KOPT-K1 (cell line): ENCODE results near the gene PLA2G2F.

ENCODE experiments used
- H3K27ac ChIP-seq: fragments of 200-600 bp; sonication (generic); 2 replicates; pipeline ENCODE4 v1.5.1; 2016; ENCODE audit warnings: antibody characterized with exemption, mild to moderate bottlenecking, low read depth, low read length; ENCODE audit not compliant: poor library complexity, severe bottlenecking
- H3K36me3 ChIP-seq: fragments of 200-600 bp; sonication (generic); 2 replicates; pipeline ENCODE4 v1.5.1; 2017; ENCODE audit warnings: antibody characterized with exemption, mild to moderate bottlenecking, low read length, moderate library complexity; ENCODE audit not compliant: insufficient read depth
- H3K9me3 ChIP-seq: fragments of 200-600 bp; sonication (generic); 2 replicates; pipeline ENCODE4 v1.5.1; 2017; ENCODE audit warnings: antibody characterized with exemption, low read length, mild to moderate bottlenecking; ENCODE audit not compliant: insufficient read depth, poor library complexity, severe bottlenecking

The PLA2G2F gene

GRCh38 chr1:20184997-20185833, 46.1 kb downstream of the PLA2G2F start:
- Histone ChIP-seq H3K36me3 (no peaks in the 10 kb centered on the region), H3K9me3 (no peaks in the 10 kb centered on the region), H3K27ac (no peak overlapping the region)

GRCh38 chr1:20185834-20186782, 47.0 kb downstream of the PLA2G2F start, which contains the start of the genes PLA2G2C and UBXN10:
PLA2G2C (minus strand) TSS chr1:20186518; CDS start chr1:20177363, 9,155 bp downstream.
UBXN10 (plus strand) TSS chr1:20186096; CDS start chr1:20190562, 4,466 bp downstream.
- no peaks in the 10 kb centered on the region for H3K9me3 ChIP-seq
- H3K27ac ChIP-seq, result no peak within 1 kb of the TSS

GRCh38 chr1:20187103-20187812, 48.1 kb downstream of the PLA2G2F start:
- Histone ChIP-seq H3K27ac (no peak overlapping the region), H3K36me3 (no peaks in the 10 kb centered on the region), H3K9me3 (no peaks in the 10 kb centered on the region)

More at GRCh38 chr1:20185834-20186782, 47.0 kb downstream of the PLA2G2F start, which contains the start of the genes PLA2G2C and UBXN10:
- H3K36me3 ChIP-seq, result no peaks in the 10 kb centered on the region

- Histone ChIP-seq H3K27ac (no peak overlapping the region), H3K36me3 (no peaks in the 10 kb centered on the region), H3K9me3 (no peaks in the 10 kb centered on the region)
Measured at GRCh38 chr1:20187813-20188454, 48.8 kb downstream of the PLA2G2F start.

GRCh38 chr1:20188455-20188817, 49.3 kb downstream of the PLA2G2F start:
- Histone ChIP-seq H3K27ac (no peak overlapping the region), H3K36me3 (no peaks in the 10 kb centered on the region), H3K9me3 (no peaks in the 10 kb centered on the region)

- no peaks in the 10 kb centered on the region for H3K36me3 ChIP-seq
Measured at GRCh38 chr1:20189664-20190063, 50.5 kb downstream of the PLA2G2F start.

GRCh38 chr1:20190256-20191160, 51.4 kb downstream of the PLA2G2F start:
- Histone ChIP-seq H3K9me3 (no peaks in the 10 kb centered on the region), H3K27ac (no peak overlapping the region), H3K36me3 (no peaks in the 10 kb centered on the region)

More at GRCh38 chr1:20189664-20190063, 50.5 kb downstream of the PLA2G2F start:
- H3K27ac ChIP-seq, result no peak overlapping the region
- no peaks in the 10 kb centered on the region for H3K9me3 ChIP-seq

GRCh38 chr1:20191266-20191825, 52.2 kb downstream of the PLA2G2F start:
- no peak overlapping the region for H3K27ac ChIP-seq
- no peaks in the 10 kb centered on the region for H3K36me3 ChIP-seq
- H3K9me3 ChIP-seq, result no peaks in the 10 kb centered on the region

- Histone ChIP-seq H3K36me3 (no peaks in the 10 kb centered on the region), H3K9me3 (no peaks in the 10 kb centered on the region), H3K27ac (no peak overlapping the region)
Measured at GRCh38 chr1:20192364-20192763, 53.2 kb downstream of the PLA2G2F start.

- Histone ChIP-seq H3K36me3 (no peaks in the 10 kb centered on the region), H3K9me3 (no peaks in the 10 kb centered on the region), H3K27ac (no peak overlapping the region)
Measured at GRCh38 chr1:20192871-20193411, 53.8 kb downstream of the PLA2G2F start.

GRCh38 chr1:20194224-20194623, 55.1 kb downstream of the PLA2G2F start:
- H3K27ac ChIP-seq, result no peak overlapping the region
- H3K36me3 ChIP-seq, result no peaks in the 10 kb centered on the region
- H3K9me3 ChIP-seq, result no peaks in the 10 kb centered on the region

GRCh38 chr1:20194757-20195461, 55.8 kb downstream of the PLA2G2F start:
- no peaks in the 10 kb centered on the region for H3K9me3 ChIP-seq
- H3K27ac ChIP-seq, result no peak overlapping the region
- no peaks in the 10 kb centered on the region for H3K36me3 ChIP-seq

- H3K36me3 ChIP-seq, result no peaks in the 10 kb centered on the region
- no peak overlapping the region for H3K27ac ChIP-seq
- no peaks in the 10 kb centered on the region for H3K9me3 ChIP-seq
Measured at GRCh38 chr1:20195462-20195780, 56.3 kb downstream of the PLA2G2F start.
